Naive B cell (primary cell): Measurements from ENCODE around the gene POSTN. TPM values are rescaled to one million over a fixed set of nuclear protein-coding genes. Genes with fewer than 3 reads are reported as not detected.
"Not testable (repeated sequence)": the region's sequence is repeated elsewhere in the genome, so short reads cannot be mapped to it uniquely, and the experiment has no call there.

ENCODE experiments used
- ATAC-seq, 2 donors: fragments of 150-1000 bp; cut with Tn5 transposase; 2 replicates each; pipeline ENCODE4 v1.10.0; 2021; ENCODE audit warnings: low read depth in 2 of 2, mild to moderate bottlenecking in 2 of 2, moderate library complexity in 2 of 2
- DNase-seq: peaks from one replicate; pipeline ENCODE4 v3.0.0; 2022
- H3K27ac Mint-ChIP-seq, 6 donors: one replicate each; pipeline ENCODE4 v1.8.0; 2020 to 2022; ENCODE audit warnings: mild to moderate bottlenecking in 6 of 6, mixed read lengths in 6 of 6, moderate library complexity in 5 of 6, inconsistent platforms in 2 of 6
- H3K27me3 Mint-ChIP-seq, 3 donors: one replicate each; pipeline ENCODE4 v1.8.0; 2021 to 2022; ENCODE audit warnings: mixed read lengths in 3 of 3, mild to moderate bottlenecking in 1 of 3
- H3K36me3 Mint-ChIP-seq, 2 donors: one replicate each; pipeline ENCODE4 v1.8.0; 2020 to 2022; ENCODE audit warnings: mixed read lengths in 2 of 2, inconsistent platforms in 1 of 2, mild to moderate bottlenecking in 1 of 2
- H3K4me1 Mint-ChIP-seq, 3 donors: one replicate each; pipeline ENCODE4 v1.8.0; 2020 to 2022; ENCODE audit warnings: mixed read lengths in 3 of 3, inconsistent platforms in 1 of 3, mild to moderate bottlenecking in 1 of 3, moderate library complexity in 1 of 3
- H3K4me3 Mint-ChIP-seq, 8 donors: one replicate each; pipeline ENCODE4 v1.8.0; 2020 to 2022; ENCODE audit warnings: mild to moderate bottlenecking in 8 of 8, mixed read lengths in 8 of 8, moderate library complexity in 8 of 8, inconsistent platforms in 2 of 8
- H3K9me3 Mint-ChIP-seq, 7 donors: one replicate each; pipeline ENCODE4 v1.8.0; 2020 to 2022; ENCODE audit warnings: mixed read lengths in 7 of 7, mild to moderate bottlenecking in 5 of 7, inconsistent platforms in 2 of 7, moderate library complexity in 1 of 7
- polyA plus RNA-seq, 6 donors: library from polyadenylated mRNA; unstranded; fragments of 300-500 nt; fragmentation: Illumina TruSeq; gene quantifications; one replicate each; pipeline ENCODE4 v1.2.3, GENCODE V29; 2021; ENCODE audit warnings: low read depth in 6 of 6

Gene POSTN
- polyA plus RNA-seq, 6 donors from 2014 or later: not detected

GRCh38 chr13:37585541-37585940 is 13.0 kb downstream of the POSTN start:
- Mint-ChIP-seq H3K27me3 (no peaks in the 10 kb centered on the region), H3K36me3 (no peaks in the 10 kb centered on the region), H3K27ac (no peak overlapping the region), H3K4me1 (no peaks in the 10 kb centered on the region), H3K9me3 (peaks cover 0 to 3% (median 0%) of the 10 kb centered on the region in 7 donors), H3K4me3 (no peak overlapping the region)
- DNase-seq (no peak), ATAC-seq (no peak)

DNA sequence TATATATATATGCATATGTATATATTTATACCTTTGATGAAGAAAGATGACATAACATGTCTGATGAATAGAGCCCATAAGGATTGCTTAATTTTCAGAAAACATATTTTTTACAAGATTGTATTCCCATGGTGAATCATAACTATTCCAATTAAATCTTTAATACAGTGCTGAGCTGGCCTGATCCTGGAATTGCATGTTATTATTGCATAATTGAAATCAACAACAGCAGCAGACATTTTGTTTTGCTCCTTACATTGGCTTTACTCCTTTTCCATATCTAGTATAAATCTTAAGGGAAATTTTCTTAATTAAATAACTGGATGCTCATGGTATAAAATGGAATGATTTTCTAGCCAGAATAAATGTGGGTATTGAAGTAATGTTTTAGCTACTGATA is 22.0 kb downstream of the POSTN start:
- no peak for DNase-seq
- no peak for ATAC-seq
- no peaks in the 10 kb centered on the region for H3K9me3 Mint-ChIP-seq
- H3K27ac Mint-ChIP-seq: no peak overlapping the region
- H3K4me3 Mint-ChIP-seq: no peak overlapping the region
- H3K36me3 Mint-ChIP-seq: no peaks in the 10 kb centered on the region
- H3K4me1 Mint-ChIP-seq: no peaks in the 10 kb centered on the region
- no peaks in the 10 kb centered on the region for H3K27me3 Mint-ChIP-seq

GRCh38 chr13:37565425-37565824 is 33.1 kb downstream of the POSTN start:
- ATAC-seq (no peak), DNase-seq (no peak)
- Mint-ChIP-seq H3K9me3 (peaks cover 0 to 8% (median 0%) of the 10 kb centered on the region in 7 donors), H3K36me3 (no peaks in the 10 kb centered on the region), H3K27ac (no peak overlapping the region), H3K4me1 (no peaks in the 10 kb centered on the region), H3K27me3 (no peaks in the 10 kb centered on the region), H3K4me3 (no peak overlapping the region)

GRCh38 chr13:37561031-37561430 is 37.5 kb downstream of the POSTN start:
- ATAC-seq (no peak), DNase-seq (no peak)
- H3K27ac Mint-ChIP-seq: no peak overlapping the region
- peaks cover 10 to 35% (median 23%) of the 10 kb centered on the region in 7 donors for H3K9me3 Mint-ChIP-seq
- peaks cover 0 to 7% of the 10 kb centered on the region in 2 donors for H3K36me3 Mint-ChIP-seq
- H3K4me3 Mint-ChIP-seq: no peak overlapping the region
- no peaks in the 10 kb centered on the region for H3K4me1 Mint-ChIP-seq
- no peaks in the 10 kb centered on the region for H3K27me3 Mint-ChIP-seq

GRCh38 chr13:37560526-37560925 is 38.0 kb downstream of the POSTN start:
- H3K36me3 Mint-ChIP-seq: peaks cover 0 to 7% of the 10 kb centered on the region in 2 donors
- H3K4me3 Mint-ChIP-seq: no peak overlapping the region
- DNase-seq: no peak
- H3K4me1 Mint-ChIP-seq: no peaks in the 10 kb centered on the region
- ATAC-seq: no peak
- H3K27me3 Mint-ChIP-seq: no peaks in the 10 kb centered on the region
- no peak overlapping the region for H3K27ac Mint-ChIP-seq
- H3K9me3 Mint-ChIP-seq: peaks cover 10 to 38% (median 23%) of the 10 kb centered on the region in 7 donors

GRCh38 chr13:37558766-37559165 is 39.8 kb downstream of the POSTN start:
- H3K9me3 Mint-ChIP-seq: peaks cover 10 to 47% (median 24%) of the 10 kb centered on the region in 7 donors
- not testable (repeated sequence) for H3K27me3 Mint-ChIP-seq, H3K27ac Mint-ChIP-seq, ATAC-seq, H3K4me1 Mint-ChIP-seq, H3K36me3 Mint-ChIP-seq, DNase-seq, H3K4me3 Mint-ChIP-seq

DNA sequence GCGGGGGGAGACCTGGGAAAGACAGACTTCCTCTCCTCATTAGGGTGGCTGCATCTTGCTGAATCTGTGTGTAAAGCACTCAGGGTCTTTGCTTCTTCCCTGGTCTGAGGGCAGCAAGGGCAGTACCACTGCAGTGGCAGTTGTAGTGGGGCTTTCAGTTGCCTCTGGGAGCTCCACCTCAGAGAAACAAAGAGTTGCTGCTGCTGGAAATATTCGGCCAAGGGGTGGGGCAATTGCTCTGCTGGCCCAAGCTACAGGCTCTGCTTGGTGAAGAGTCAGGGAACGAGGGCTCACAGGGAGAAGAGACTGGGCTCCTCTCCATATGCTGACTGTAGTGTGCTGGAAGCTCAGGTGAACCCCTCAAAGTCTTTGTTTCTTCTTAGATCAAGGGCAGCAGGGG is 52.5 kb downstream of the POSTN start:
- Mint-ChIP-seq H3K4me3 (no peak overlapping the region), H3K27ac (no peak overlapping the region), H3K36me3 (no peaks in the 10 kb centered on the region), H3K4me1 (no peaks in the 10 kb centered on the region), H3K27me3 (no peaks in the 10 kb centered on the region), H3K9me3 (peaks cover 3 to 17% (median 10%) of the 10 kb centered on the region in 7 donors)
- ATAC-seq: no peak
- no peak for DNase-seq

DNA sequence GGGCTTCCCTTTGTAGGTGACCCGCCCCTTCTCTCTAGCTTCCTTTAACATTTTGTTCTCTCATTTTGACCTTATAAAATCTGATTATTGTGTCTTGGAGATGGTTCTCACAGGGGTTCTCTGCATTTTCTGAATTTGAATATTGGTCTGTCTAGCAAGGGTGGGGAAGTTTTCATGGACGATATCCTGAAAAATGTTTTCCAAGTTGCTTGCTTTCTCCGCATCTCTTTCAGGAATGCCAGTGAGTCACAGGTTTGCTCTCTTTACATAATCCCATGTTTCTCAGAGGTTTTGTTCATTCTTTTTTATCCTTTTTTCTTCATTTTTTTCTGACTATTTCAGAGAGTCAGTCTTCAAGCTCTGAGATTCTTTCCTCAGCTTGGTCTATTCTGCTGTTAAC is 53.6 kb downstream of the POSTN start:
- H3K36me3 Mint-ChIP-seq: no peaks in the 10 kb centered on the region
- no peak overlapping the region for H3K27ac Mint-ChIP-seq
- DNase-seq: no peak
- no peaks in the 10 kb centered on the region for H3K4me1 Mint-ChIP-seq
- peaks cover 3 to 11% (median 9%) of the 10 kb centered on the region in 7 donors for H3K9me3 Mint-ChIP-seq
- no peak overlapping the region for H3K4me3 Mint-ChIP-seq
- H3K27me3 Mint-ChIP-seq: no peaks in the 10 kb centered on the region
- ATAC-seq: no peak

DNA sequence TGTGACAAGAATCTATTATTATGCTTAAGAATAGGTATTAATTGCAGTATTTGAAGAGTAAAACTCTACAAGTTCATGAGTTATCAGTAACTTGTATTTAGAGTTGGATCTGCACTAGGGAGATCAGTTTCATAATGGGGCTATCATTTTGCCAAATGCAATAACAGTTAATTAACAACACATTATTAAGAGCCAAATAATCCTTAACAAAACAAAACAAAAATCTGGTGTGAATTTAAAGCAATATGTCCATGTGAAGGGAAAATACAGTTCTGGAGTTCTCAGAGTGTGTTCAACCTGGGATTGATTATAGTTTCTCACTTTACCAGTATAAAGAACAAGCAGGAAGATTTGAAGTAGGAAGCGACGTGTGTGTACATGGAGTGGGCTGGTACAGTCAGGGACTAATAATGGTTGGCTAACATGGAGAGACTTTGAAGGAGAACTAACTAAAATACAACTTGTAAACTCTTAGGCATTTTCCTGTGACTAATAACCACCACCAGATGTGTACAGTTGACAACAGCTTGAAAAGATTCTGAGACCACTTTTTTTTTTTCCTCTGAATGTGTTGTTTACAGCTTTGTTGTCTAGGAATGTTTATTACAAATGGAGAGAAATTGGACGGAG is 58.5 kb downstream of the POSTN start:
- Mint-ChIP-seq H3K9me3 (peaks cover 0 to 9% (median 4%) of the 10 kb centered on the region in 7 donors), H3K27me3 (no peaks in the 10 kb centered on the region), H3K27ac (no peak overlapping the region), H3K4me1 (no peaks in the 10 kb centered on the region), H3K4me3 (no peak overlapping the region), H3K36me3 (no peaks in the 10 kb centered on the region)
- no peak for ATAC-seq
- DNase-seq: no peak

DNA sequence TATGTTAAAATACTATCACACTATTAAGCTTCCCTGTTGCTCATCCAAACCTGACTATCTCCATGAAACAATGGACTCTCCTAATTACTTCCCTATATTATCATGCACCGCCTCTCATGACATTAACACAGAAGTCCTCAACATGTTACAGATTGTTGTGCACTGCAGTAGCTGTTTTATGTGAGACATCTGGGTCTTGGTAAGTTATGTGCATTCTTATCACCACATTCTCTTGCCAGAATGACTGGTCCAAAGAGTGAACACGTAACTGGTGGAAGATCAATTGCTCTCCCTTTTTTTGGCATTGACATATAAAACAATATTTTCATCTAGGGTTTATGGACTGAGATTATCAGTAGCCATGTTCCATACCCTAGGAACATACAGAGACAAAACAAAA is 59.4 kb downstream of the POSTN start:
- Mint-ChIP-seq H3K4me3 (no peak overlapping the region), H3K9me3 (peaks cover 0 to 9% (median 4%) of the 10 kb centered on the region in 7 donors), H3K4me1 (no peaks in the 10 kb centered on the region), H3K27ac (no peak overlapping the region), H3K27me3 (no peaks in the 10 kb centered on the region), H3K36me3 (no peaks in the 10 kb centered on the region)
- no peak for DNase-seq
- no peak for ATAC-seq

GRCh38 chr13:37535501-37535900 is 63.1 kb downstream of the POSTN start:
- Mint-ChIP-seq H3K9me3 (peaks cover 3 to 10% (median 7%) of the 10 kb centered on the region in 7 donors), H3K36me3 (no peaks in the 10 kb centered on the region), H3K4me3 (no peak overlapping the region), H3K27ac (no peak overlapping the region), H3K27me3 (no peaks in the 10 kb centered on the region), H3K4me1 (no peaks in the 10 kb centered on the region)
- no peak for DNase-seq
- no peak for ATAC-seq

DNA sequence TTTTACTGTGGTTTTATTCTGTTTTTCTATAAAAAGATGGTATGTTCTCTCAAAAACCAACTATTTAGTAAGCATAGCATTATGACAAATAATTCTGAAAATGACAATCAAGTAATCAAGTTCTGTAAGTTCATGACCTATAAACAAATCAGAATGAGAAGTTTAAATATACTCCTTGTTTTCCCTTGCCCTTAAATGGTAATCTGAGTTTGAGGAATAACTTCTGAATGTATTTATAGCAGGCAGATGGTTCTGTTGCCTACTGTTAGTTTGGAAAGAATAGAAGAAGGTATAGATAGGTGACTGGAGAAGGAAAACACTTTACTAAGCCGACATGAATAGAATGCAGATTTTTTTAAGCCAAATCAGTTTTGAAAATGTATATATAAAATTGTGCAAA is 63.9 kb downstream of the POSTN start:
- H3K9me3 Mint-ChIP-seq: peaks cover 3 to 8% (median 6%) of the 10 kb centered on the region in 7 donors

GRCh38 chr13:37534181-37534580 is 64.4 kb downstream of the POSTN start:
- Mint-ChIP-seq H3K36me3 (no peaks in the 10 kb centered on the region), H3K9me3 (peaks cover 2 to 10% (median 7%) of the 10 kb centered on the region in 7 donors), H3K4me1 (no peaks in the 10 kb centered on the region), H3K27ac (no peak overlapping the region), H3K27me3 (no peaks in the 10 kb centered on the region), H3K4me3 (no peak overlapping the region)
- ATAC-seq: no peak
- no peak for DNase-seq

More for the DNA sequence above, 63.9 kb downstream of the POSTN start:
- Mint-ChIP-seq H3K27ac (no peak overlapping the region), H3K4me3 (no peak overlapping the region), H3K4me1 (no peaks in the 10 kb centered on the region), H3K27me3 (no peaks in the 10 kb centered on the region), H3K36me3 (no peaks in the 10 kb centered on the region)
- DNase-seq (no peak), ATAC-seq (no peak)

GRCh38 chr13:37531049-37531448 is 67.5 kb downstream of the POSTN start:
- no peak overlapping the region for H3K27ac Mint-ChIP-seq
- H3K4me3 Mint-ChIP-seq: no peak overlapping the region
- peaks cover 0 to 14% (median 6%) of the 10 kb centered on the region in 7 donors for H3K9me3 Mint-ChIP-seq
- H3K36me3 Mint-ChIP-seq: no peaks in the 10 kb centered on the region
- H3K27me3 Mint-ChIP-seq: no peaks in the 10 kb centered on the region
- no peak for ATAC-seq
- H3K4me1 Mint-ChIP-seq: no peaks in the 10 kb centered on the region
- no peak for DNase-seq
